ENCODE results near the gene STX10. TPM values are rescaled to one million over a fixed set of nuclear protein-coding genes. Genes with fewer than 3 reads are reported as not detected.

Gene STX10
- total and polyA plus RNA-seq, 9 of the 15 experiments (the other 6 are each of a cell fraction or from before 2014, with no cell fraction given): 0.51 to 66.3 (median 31.0) TPM

DNA sequence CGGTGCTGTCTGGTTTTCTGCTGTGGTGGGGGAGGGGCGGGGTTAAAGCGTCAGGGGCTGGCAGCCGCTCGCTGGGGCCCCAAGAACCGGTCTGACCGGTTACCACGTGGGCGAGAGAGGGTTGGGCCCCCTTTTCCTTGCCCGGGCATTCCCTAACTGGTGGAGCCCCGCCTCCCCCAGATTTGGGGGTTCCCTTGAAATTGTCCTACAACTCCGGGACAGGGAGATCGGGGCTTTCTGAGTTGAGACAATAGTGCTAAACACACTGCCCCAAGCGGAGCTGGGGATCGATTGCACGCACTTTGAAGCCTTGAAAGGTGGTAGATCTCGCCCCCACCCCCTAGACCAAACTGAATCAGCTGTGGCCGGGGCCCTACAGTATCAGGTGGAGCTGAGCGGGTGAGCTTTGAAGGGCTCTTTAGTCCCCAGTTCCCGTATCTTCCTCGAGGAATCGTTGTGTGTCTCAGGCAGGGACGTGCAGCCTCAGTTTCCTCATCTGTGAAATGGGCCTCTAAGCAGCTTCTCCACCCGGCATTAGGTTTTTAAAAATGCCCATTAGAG is 4.8 kb upstream of the STX10 start (continued):
- TF ChIP-seq, protein P1, sequence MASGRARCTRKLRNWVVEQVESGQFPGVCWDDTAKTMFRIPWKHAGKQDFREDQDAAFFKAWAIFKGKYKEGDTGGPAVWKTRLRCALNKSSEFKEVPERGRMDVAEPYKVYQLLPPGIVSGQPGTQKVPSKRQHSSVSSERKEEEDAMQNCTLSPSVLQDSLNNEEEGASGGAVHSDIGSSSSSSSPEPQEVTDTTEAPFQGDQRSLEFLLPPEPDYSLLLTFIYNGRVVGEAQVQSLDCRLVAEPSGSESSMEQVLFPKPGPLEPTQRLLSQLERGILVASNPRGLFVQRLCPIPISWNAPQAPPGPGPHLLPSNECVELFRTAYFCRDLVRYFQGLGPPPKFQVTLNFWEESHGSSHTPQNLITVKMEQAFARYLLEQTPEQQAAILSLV (tag; IDR thresholded peaks at IDR 0.05): no peak
- TF ChIP-seq PRPF4 (IDR thresholded peaks at IDR 0.05; ENCODE audit: insufficient read depth, low read depth, low read length, poor library complexity, severe bottlenecking): no peak
- TF ChIP-seq SAFB2 (IDR thresholded peaks at IDR 0.05; ENCODE audit: borderline replicate concordance, low read depth, low read length, severe bottlenecking): no peak
- no peak for TF ChIP-seq TRIM28 (IDR thresholded peaks at IDR 0.05)
- TF ChIP-seq, protein P2, sequence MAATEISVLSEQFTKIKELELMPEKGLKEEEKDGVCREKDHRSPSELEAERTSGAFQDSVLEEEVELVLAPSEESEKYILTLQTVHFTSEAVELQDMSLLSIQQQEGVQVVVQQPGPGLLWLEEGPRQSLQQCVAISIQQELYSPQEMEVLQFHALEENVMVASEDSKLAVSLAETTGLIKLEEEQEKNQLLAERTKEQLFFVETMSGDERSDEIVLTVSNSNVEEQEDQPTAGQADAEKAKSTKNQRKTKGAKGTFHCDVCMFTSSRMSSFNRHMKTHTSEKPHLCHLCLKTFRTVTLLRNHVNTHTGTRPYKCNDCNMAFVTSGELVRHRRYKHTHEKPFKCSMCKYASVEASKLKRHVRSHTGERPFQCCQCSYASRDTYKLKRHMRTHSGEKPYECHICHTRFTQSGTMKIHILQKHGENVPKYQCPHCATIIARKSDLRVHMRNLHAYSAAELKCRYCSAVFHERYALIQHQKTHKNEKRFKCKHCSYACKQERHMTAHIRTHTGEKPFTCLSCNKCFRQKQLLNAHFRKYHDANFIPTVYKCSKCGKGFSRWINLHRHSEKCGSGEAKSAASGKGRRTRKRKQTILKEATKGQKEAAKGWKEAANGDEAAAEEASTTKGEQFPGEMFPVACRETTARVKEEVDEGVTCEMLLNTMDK (IDR thresholded peaks at IDR 0.05; ENCODE audit: borderline replicate concordance, insufficient read depth, low read depth, low read length, poor library complexity, severe bottlenecking): peak; percentile 8
- no peak for TF ChIP-seq ZNF668 (CRISPR knock-in tag; IDR thresholded peaks at IDR 0.05)
- no peak for TF ChIP-seq POU5F1 (IDR thresholded peaks at IDR 0.05; ENCODE audit: borderline replicate concordance, low read depth, low read length, partially characterized antibody)
- no peak for TF ChIP-seq ZNF311 (CRISPR knock-in tag; IDR thresholded peaks at IDR 0.05)
- TF ChIP-seq ZNF121 (CRISPR knock-in tag; conservative IDR thresholded peaks at IDR 0.05): no peak
- TF ChIP-seq SMARCA4 (IDR thresholded peaks at IDR 0.05): 0 out of 2 replicates have a peak, but pooled peaks have one; percentile 18
- TF ChIP-seq ZNF12 (CRISPR knock-in tag; IDR thresholded peaks at IDR 0.05): no peak
- TF ChIP-seq, protein P3, sequence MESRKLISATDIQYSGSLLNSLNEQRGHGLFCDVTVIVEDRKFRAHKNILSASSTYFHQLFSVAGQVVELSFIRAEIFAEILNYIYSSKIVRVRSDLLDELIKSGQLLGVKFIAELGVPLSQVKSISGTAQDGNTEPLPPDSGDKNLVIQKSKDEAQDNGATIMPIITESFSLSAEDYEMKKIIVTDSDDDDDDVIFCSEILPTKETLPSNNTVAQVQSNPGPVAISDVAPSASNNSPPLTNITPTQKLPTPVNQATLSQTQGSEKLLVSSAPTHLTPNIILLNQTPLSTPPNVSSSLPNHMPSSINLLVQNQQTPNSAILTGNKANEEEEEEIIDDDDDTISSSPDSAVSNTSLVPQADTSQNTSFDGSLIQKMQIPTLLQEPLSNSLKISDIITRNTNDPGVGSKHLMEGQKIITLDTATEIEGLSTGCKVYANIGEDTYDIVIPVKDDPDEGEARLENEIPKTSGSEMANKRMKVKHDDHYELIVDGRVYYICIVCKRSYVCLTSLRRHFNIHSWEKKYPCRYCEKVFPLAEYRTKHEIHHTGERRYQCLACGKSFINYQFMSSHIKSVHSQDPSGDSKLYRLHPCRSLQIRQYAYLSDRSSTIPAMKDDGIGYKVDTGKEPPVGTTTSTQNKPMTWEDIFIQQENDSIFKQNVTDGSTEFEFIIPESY (CRISPR knock-in tag; IDR thresholded peaks at IDR 0.05): peak; percentile 45; the same call in 1 of the 2 replicates
- TF ChIP-seq, protein P4, sequence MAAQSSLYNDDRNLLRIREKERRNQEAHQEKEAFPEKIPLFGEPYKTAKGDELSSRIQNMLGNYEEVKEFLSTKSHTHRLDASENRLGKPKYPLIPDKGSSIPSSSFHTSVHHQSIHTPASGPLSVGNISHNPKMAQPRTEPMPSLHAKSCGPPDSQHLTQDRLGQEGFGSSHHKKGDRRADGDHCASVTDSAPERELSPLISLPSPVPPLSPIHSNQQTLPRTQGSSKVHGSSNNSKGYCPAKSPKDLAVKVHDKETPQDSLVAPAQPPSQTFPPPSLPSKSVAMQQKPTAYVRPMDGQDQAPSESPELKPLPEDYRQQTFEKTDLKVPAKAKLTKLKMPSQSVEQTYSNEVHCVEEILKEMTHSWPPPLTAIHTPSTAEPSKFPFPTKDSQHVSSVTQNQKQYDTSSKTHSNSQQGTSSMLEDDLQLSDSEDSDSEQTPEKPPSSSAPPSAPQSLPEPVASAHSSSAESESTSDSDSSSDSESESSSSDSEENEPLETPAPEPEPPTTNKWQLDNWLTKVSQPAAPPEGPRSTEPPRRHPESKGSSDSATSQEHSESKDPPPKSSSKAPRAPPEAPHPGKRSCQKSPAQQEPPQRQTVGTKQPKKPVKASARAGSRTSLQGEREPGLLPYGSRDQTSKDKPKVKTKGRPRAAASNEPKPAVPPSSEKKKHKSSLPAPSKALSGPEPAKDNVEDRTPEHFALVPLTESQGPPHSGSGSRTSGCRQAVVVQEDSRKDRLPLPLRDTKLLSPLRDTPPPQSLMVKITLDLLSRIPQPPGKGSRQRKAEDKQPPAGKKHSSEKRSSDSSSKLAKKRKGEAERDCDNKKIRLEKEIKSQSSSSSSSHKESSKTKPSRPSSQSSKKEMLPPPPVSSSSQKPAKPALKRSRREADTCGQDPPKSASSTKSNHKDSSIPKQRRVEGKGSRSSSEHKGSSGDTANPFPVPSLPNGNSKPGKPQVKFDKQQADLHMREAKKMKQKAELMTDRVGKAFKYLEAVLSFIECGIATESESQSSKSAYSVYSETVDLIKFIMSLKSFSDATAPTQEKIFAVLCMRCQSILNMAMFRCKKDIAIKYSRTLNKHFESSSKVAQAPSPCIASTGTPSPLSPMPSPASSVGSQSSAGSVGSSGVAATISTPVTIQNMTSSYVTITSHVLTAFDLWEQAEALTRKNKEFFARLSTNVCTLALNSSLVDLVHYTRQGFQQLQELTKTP (IDR thresholded peaks at IDR 0.05; ENCODE audit: low read depth in 1 of 2, partially characterized antibody in 2 of 2): peak in 1 of 2 experiments; percentile 47
- TF ChIP-seq ZBTB8A (IDR thresholded peaks at IDR 0.05; ENCODE audit: partially characterized antibody): no peak
- no peak for TF ChIP-seq ZNF174 (CRISPR knock-in tag; IDR thresholded peaks at IDR 0.05)
- no peak for TF ChIP-seq SPI1 (IDR thresholded peaks at IDR 0.05; ENCODE audit: borderline replicate concordance, low read depth, low read length)
- TF ChIP-seq, protein P5, sequence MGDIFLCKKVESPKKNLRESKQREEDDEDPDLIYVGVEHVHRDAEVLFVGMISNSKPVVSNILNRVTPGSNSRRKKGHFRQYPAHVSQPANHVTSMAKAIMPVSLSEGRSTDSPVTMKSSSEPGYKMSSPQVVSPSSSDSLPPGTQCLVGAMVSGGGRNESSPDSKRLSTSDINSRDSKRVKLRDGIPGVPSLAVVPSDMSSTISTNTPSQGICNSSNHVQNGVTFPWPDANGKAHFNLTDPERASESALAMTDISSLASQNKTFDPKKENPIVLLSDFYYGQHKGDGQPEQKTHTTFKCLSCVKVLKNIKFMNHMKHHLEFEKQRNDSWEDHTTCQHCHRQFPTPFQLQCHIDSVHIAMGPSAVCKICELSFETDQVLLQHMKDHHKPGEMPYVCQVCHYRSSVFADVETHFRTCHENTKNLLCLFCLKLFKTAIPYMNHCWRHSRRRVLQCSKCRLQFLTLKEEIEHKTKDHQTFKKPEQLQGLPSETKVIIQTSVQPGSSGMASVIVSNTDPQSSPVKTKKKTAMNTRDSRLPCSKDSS (IDR thresholded peaks at IDR 0.05; ENCODE audit: low read depth, partially characterized antibody): no peak

Data from K562 (cell line).